Urinary bladder (tissue), 4 donors: ENCODE results near the gene VPS4A. TPM values are rescaled to one million over a fixed set of nuclear protein-coding genes. Genes with fewer than 3 reads are reported as not detected.

ENCODE experiments used
- DNase-seq: peaks from one replicate; pipeline ENCODE4 v3.0.0-alpha.2; 2015; ENCODE audit errors: extremely low spot score
- H3K27ac ChIP-seq: one replicate; pipeline ENCODE4 v1.5.1; 2013; ENCODE audit warnings: low read depth, mild to moderate bottlenecking, moderate library complexity
- H3K36me3 ChIP-seq: one replicate; pipeline ENCODE4 v1.6.1; 2013; ENCODE audit warnings: mild to moderate bottlenecking, moderate library complexity; ENCODE audit not compliant: insufficient read depth
- H3K4me1 ChIP-seq: one replicate; pipeline ENCODE4 v1.6.1; 2013; ENCODE audit warnings: mild to moderate bottlenecking, moderate library complexity; ENCODE audit not compliant: insufficient read depth
- H3K4me3 ChIP-seq: one replicate; pipeline ENCODE4 v1.5.1; 2013; ENCODE audit warnings: low read depth, low read length
- WGBS: extraction: QIAGEN DNeasy Blood & Tissue Kit; methylation state at CpG from one replicate; pipeline ENCODE4 v1.1.7; 2013; 5-methylcytosine and 5-hydroxymethylcytosine counted together
- polyA plus RNA-seq: library from polyadenylated mRNA; stranded (reverse); fragments of 200-250 nt; gene quantifications from one replicate; pipeline ENCODE4 v1.2.3, GENCODE V29; 2013
- total RNA-seq: library from RNA; depleted of rRNA; stranded (reverse); fragments of >200 nt; gene quantifications from one replicate; pipeline ENCODE4 v1.2.3, GENCODE V29; 2014
- donor health status: healthy with polysubstance abuse.
- donor health status: healthy.

The VPS4A gene
- total and polyA plus RNA-seq, 2 donors, result 15.7 to 36.7 TPM

- no peak for DNase-seq
- H3K27ac ChIP-seq, result no peak overlapping the region
- 96% methylated on average over 1 of the region's 1 CpG for WGBS
- H3K4me3 ChIP-seq, result no peak overlapping the region
- H3K4me1 ChIP-seq, result no peaks in the 10 kb centered on the region
- H3K36me3 ChIP-seq, result peaks cover 11% of the 10 kb centered on the region
Observed at GRCh38 chr16:69373019-69373418, 61.9 kb downstream of the VPS4A start.

Other genes with a start within 250 kb of the VPS4A start
- 2.9 TPM for gene HAS3, start 205.7 kb upstream of the VPS4A start, total RNA-seq
- 13.0 TPM for gene HAS3, start 205.7 kb upstream of the VPS4A start, polyA plus RNA-seq
- gene CHTF8, start 178.8 kb upstream of the VPS4A start, total RNA-seq, result 67.9 TPM
- gene CHTF8, start 178.8 kb upstream of the VPS4A start, polyA plus RNA-seq, result 76.5 TPM
- gene UTP4, start 178.7 kb upstream of the VPS4A start, total RNA-seq, result 19.0 TPM
- gene UTP4, start 178.7 kb upstream of the VPS4A start, polyA plus RNA-seq, result 27.1 TPM
- 53.3 TPM for gene SNTB2, start 124.2 kb upstream of the VPS4A start, total RNA-seq
- gene SNTB2, start 124.2 kb upstream of the VPS4A start, polyA plus RNA-seq, result 12.9 TPM
- 4.7 TPM for gene PDF, start 19.2 kb downstream of the VPS4A start, total RNA-seq
- 6.7 TPM for gene PDF, start 19.2 kb downstream of the VPS4A start, polyA plus RNA-seq
- gene COG8, start 28.2 kb downstream of the VPS4A start, total RNA-seq, result 31.5 TPM
- gene COG8, start 28.2 kb downstream of the VPS4A start, polyA plus RNA-seq, result 25.4 TPM
- 16.0 TPM for gene NIP7, start 28.4 kb downstream of the VPS4A start, total RNA-seq
- 11.3 TPM for gene NIP7, start 28.4 kb downstream of the VPS4A start, polyA plus RNA-seq
- gene TMED6, start 40.4 kb downstream of the VPS4A start, total RNA-seq, result not detected
- gene TMED6, start 40.4 kb downstream of the VPS4A start, polyA plus RNA-seq, result 0.09 TPM
- gene TERF2, start 74.7 kb downstream of the VPS4A start, total RNA-seq, result 15.1 TPM
- gene TERF2, start 74.7 kb downstream of the VPS4A start, polyA plus RNA-seq, result 17.2 TPM
- gene CYB5B, start 113.3 kb downstream of the VPS4A start, total RNA-seq, result 114 TPM
- gene CYB5B, start 113.3 kb downstream of the VPS4A start, polyA plus RNA-seq, result 75.2 TPM